Measurements from ENCODE around the gene CFB.
"Not testable (repeated sequence)": the region's sequence is repeated elsewhere in the genome, so short reads cannot be mapped to it uniquely, and the experiment has no call there.

The CFB gene

GRCh38 chr6:31906122-31906521 lies 39.8 kb upstream of the CFB start:
- H3K9me2 ChIP-seq (replicated peaks; ENCODE audit: low read depth, low read length): no peaks in the 10 kb centered on the region
- no peak overlapping the region for H3K4me2 ChIP-seq (ENCODE audit: low read depth, low read length, poor library complexity, severe bottlenecking)
- peaks cover 10% of the 10 kb centered on the region for H3K4me1 ChIP-seq (ENCODE audit: insufficient read depth, low read length, poor library complexity, severe bottlenecking)
- H4K20me1 ChIP-seq (ENCODE audit: insufficient read depth, low read length, poor library complexity, severe bottlenecking): no peaks in the 10 kb centered on the region
- H3K36me3 ChIP-seq (ENCODE audit: insufficient read depth, low read length): no peaks in the 10 kb centered on the region
- no peaks in the 10 kb centered on the region for H3K27me3 ChIP-seq (ENCODE audit: insufficient read depth, low read length, poor library complexity, severe bottlenecking)
- no peaks in the 10 kb centered on the region; the same call in 1 of the 2 replicates for H3F3A ChIP-seq (ENCODE audit: low read depth)
- H2AFZ ChIP-seq (ENCODE audit: low read length): no peak overlapping the region
- no peak overlapping the region for H3K4me3 ChIP-seq (ENCODE audit: low read length, poor library complexity, severe bottlenecking)
- no peaks in the 10 kb centered on the region for H3K9me3 ChIP-seq (ENCODE audit: insufficient read depth, low read depth, low read length)
- no peak for TF ChIP-seq EZH2phosphoT487 (IDR thresholded peaks at IDR 0.05; ENCODE audit: borderline replicate concordance)
- no peak for TF ChIP-seq CTCF (conservative IDR thresholded peaks at IDR 0.05; ENCODE audit: low read length)
- H3K79me2 ChIP-seq (ENCODE audit: insufficient read depth, low read length): peaks cover 7% of the 10 kb centered on the region; the same call in 1 of the 2 replicates
- H3K9ac ChIP-seq (ENCODE audit: low read depth, low read length, poor library complexity, severe bottlenecking): no peak overlapping the region

- not testable (repeated sequence) for H3K4me2 ChIP-seq (ENCODE audit: low read depth, low read length, poor library complexity, severe bottlenecking); H3K27me3 ChIP-seq (ENCODE audit: insufficient read depth, low read length, poor library complexity, severe bottlenecking); H4K20me1 ChIP-seq (ENCODE audit: insufficient read depth, low read length, poor library complexity, severe bottlenecking); H3F3A ChIP-seq (ENCODE audit: low read depth); H3K4me3 ChIP-seq (ENCODE audit: low read length, poor library complexity, severe bottlenecking); H3K9me3 ChIP-seq (ENCODE audit: insufficient read depth, low read depth, low read length); H3K4me1 ChIP-seq (ENCODE audit: insufficient read depth, low read length, poor library complexity, severe bottlenecking); H3K9me2 ChIP-seq (replicated peaks; ENCODE audit: low read depth, low read length); H3K9ac ChIP-seq (ENCODE audit: low read depth, low read length, poor library complexity, severe bottlenecking); H3K79me2 ChIP-seq (ENCODE audit: insufficient read depth, low read length); H2AFZ ChIP-seq (ENCODE audit: low read length); H3K36me3 ChIP-seq (ENCODE audit: insufficient read depth, low read length)
Observed at GRCh38 chr6:31906727-31907126, 39.2 kb upstream of the CFB start.

GRCh38 chr6:31907158-31907813 lies 38.6 kb upstream of the CFB start:
- H4K20me1 ChIP-seq (ENCODE audit: insufficient read depth, low read length, poor library complexity, severe bottlenecking): no peaks in the 10 kb centered on the region
- H3F3A ChIP-seq (ENCODE audit: low read depth): no peaks in the 10 kb centered on the region; the same call in 1 of the 2 replicates
- no peaks in the 10 kb centered on the region for H3K9me2 ChIP-seq (replicated peaks; ENCODE audit: low read depth, low read length)
- no peaks in the 10 kb centered on the region for H3K27me3 ChIP-seq (ENCODE audit: insufficient read depth, low read length, poor library complexity, severe bottlenecking)
- no peaks in the 10 kb centered on the region for H3K79me2 ChIP-seq (ENCODE audit: insufficient read depth, low read length)
- no peaks in the 10 kb centered on the region for H3K9me3 ChIP-seq (ENCODE audit: insufficient read depth, low read depth, low read length)
- peaks cover 7% of the 10 kb centered on the region for H3K4me1 ChIP-seq (ENCODE audit: insufficient read depth, low read length, poor library complexity, severe bottlenecking)
- H3K4me3 ChIP-seq (ENCODE audit: low read length, poor library complexity, severe bottlenecking): no peak overlapping the region
- H3K36me3 ChIP-seq (ENCODE audit: insufficient read depth, low read length): no peaks in the 10 kb centered on the region
- no peak overlapping the region for H3K4me2 ChIP-seq (ENCODE audit: low read depth, low read length, poor library complexity, severe bottlenecking)
- no peak overlapping the region for H3K9ac ChIP-seq (ENCODE audit: low read depth, low read length, poor library complexity, severe bottlenecking)
- TF ChIP-seq CTCF (conservative IDR thresholded peaks at IDR 0.05; ENCODE audit: low read length) (no peak), EZH2phosphoT487 (IDR thresholded peaks at IDR 0.05; ENCODE audit: borderline replicate concordance) (no peak)
- H2AFZ ChIP-seq (ENCODE audit: low read length): no peak overlapping the region

- not testable (repeated sequence) for H3K9me2 ChIP-seq (replicated peaks; ENCODE audit: low read depth, low read length); H3F3A ChIP-seq (ENCODE audit: low read depth); H3K4me3 ChIP-seq (ENCODE audit: low read length, poor library complexity, severe bottlenecking); H3K36me3 ChIP-seq (ENCODE audit: insufficient read depth, low read length); H3K9ac ChIP-seq (ENCODE audit: low read depth, low read length, poor library complexity, severe bottlenecking); H4K20me1 ChIP-seq (ENCODE audit: insufficient read depth, low read length, poor library complexity, severe bottlenecking); H3K4me1 ChIP-seq (ENCODE audit: insufficient read depth, low read length, poor library complexity, severe bottlenecking); H3K9me3 ChIP-seq (ENCODE audit: insufficient read depth, low read depth, low read length); H2AFZ ChIP-seq (ENCODE audit: low read length); H3K4me2 ChIP-seq (ENCODE audit: low read depth, low read length, poor library complexity, severe bottlenecking); H3K27me3 ChIP-seq (ENCODE audit: insufficient read depth, low read length, poor library complexity, severe bottlenecking); H3K79me2 ChIP-seq (ENCODE audit: insufficient read depth, low read length)
Observed at GRCh38 chr6:31908255-31908654, 37.6 kb upstream of the CFB start.

Measured in Loucy (cell line).